Stomach (tissue), 9 donors: Measurements from ENCODE around the gene CCM2L. TPM values are rescaled to one million over a fixed set of nuclear protein-coding genes. Genes with fewer than 3 reads are reported as not detected.
A peak's percentile ranks its signal among the peaks of the same experiment; 100 is the strongest.

ENCODE experiments used
- DNase-seq, 2 donors: peaks; one replicate each; pipeline versions ENCODE4 v3.0.0 to v3.0.0-alpha.2; 2013 to 2019
- H3K27ac ChIP-seq, 5 donors: fragments of 200-600 bp in 4 of 5; sonication (generic) in 4 of 5; one replicate each; pipeline ENCODE4 v1.5.1; 2013 to 2019; ENCODE audit warnings: mild to moderate bottlenecking in 1 of 5, moderate library complexity in 1 of 5
- H3K27me3 ChIP-seq, 3 donors: fragments of 200-600 bp; sonication (generic); one replicate each; pipeline ENCODE4 v1.5.1; 2017 to 2019; ENCODE audit warnings: mixed run types in 1 of 3
- H3K36me3 ChIP-seq, 4 donors: fragments of 200-600 bp; sonication (generic); 1 replicate in 3 of 4; 2 replicates in 1 of 4; pipeline ENCODE4 v1.5.1; 2016 to 2019
- H3K4me1 ChIP-seq, 4 donors: fragments of 200-600 bp; sonication (generic); one replicate each; pipeline ENCODE4 v1.5.1; 2016 to 2019
- H3K4me3 ChIP-seq, 4 donors: fragments of 200-600 bp; sonication (generic) in 3 of 4; one replicate each; pipeline ENCODE4 v1.5.1; 2016 to 2019; ENCODE audit warnings: mild to moderate bottlenecking in 1 of 4
- H3K9me3 ChIP-seq, 4 donors: fragments of 200-600 bp; sonication (generic); one replicate each; pipeline ENCODE4 v1.5.1; 2016 to 2019
- CTCF ChIP-seq, 7 experiments: fragments of 450-650 bp in 4 of 7; fragments of 200-600 bp in 3 of 7; sonication (generic) in 3 of 7; IDR thresholded peaks; one replicate each; pipeline ENCODE4 v1.5.1; 2016 to 2019; ENCODE audit warnings: antibody characterized with exemption in 7 of 7, control low read depth in 2 of 7, mild to moderate bottlenecking in 1 of 7
- EP300 ChIP-seq: sonication (generic); formaldehyde crosslinking; IDR thresholded peaks from one replicate; pipeline ENCODE4 v1.6.1; 2017; ENCODE audit warnings: antibody characterized with exemption
- POLR2A ChIP-seq, 4 donors: fragments of 450-650 bp; IDR thresholded peaks; one replicate each; pipeline ENCODE4 v1.6.1; 2016; ENCODE audit warnings: antibody characterized with exemption in 4 of 4, control low read depth in 2 of 4, mild to moderate bottlenecking in 1 of 4, moderate library complexity in 1 of 4
- POLR2AphosphoS5 ChIP-seq, 3 donors: sonication (generic); formaldehyde crosslinking; IDR thresholded peaks; one replicate each; pipeline ENCODE4 v1.6.1; 2016; ENCODE audit warnings: antibody characterized with exemption in 3 of 3
- WGBS, 5 donors: extraction: QIAGEN DNeasy Blood & Tissue Kit in 3 of 5; methylation state at CpG; one replicate each; pipeline versions ENCODE4 v1.1.5 to v1.1.7; 2013 to 2018; 5-methylcytosine and 5-hydroxymethylcytosine counted together
- intact Hi-C: fragments of 100-400 bp; cut with DNase I; formaldehyde crosslinking; loops from one replicate; pipeline ENCODE4 v1.15.1; 2023; ENCODE audit warnings: low total_unique reads
- polyA plus RNA-seq, 3 donors: library from polyadenylated mRNA; stranded (reverse); fragments of 200-250 nt; gene quantifications; one replicate each; pipeline ENCODE4 v1.2.3, GENCODE V29; 2013
- total RNA-seq, 5 donors: library from RNA; depleted of rRNA; stranded (reverse); fragments of >200 nt; gene quantifications; one replicate each; pipeline versions ENCODE4 v1.1.0 to v1.2.3, GENCODE V29; 2014 to 2016
- donor health status: healthy with polysubstance abuse.
- donor health status: Bipolar disorder and iron deficiency.
- donor health status: healthy.

The CCM2L gene
- total and polyA plus RNA-seq, 8 donors: 0.45 to 4.4 (median 2.1) TPM; not detected in 2

- 93 to 100% (median 94%) methylated on average over 4 to 18 of the region's 18 CpGs for WGBS, 5 donors
- no peak for TF ChIP-seq POLR2A (IDR thresholded peaks at IDR 0.05)
- no peak for TF ChIP-seq CTCF (IDR thresholded peaks at IDR 0.05)
- TF ChIP-seq EP300: no peak
- TF ChIP-seq POLR2AphosphoS5 (IDR thresholded peaks at IDR 0.05): no peak
- Histone ChIP-seq H3K4me1 (peaks cover 0 to 8% (median 2%) of the 10 kb centered on the region in 4 donors), H3K4me3 (no peak overlapping the region), H3K27me3 (peaks cover 6 to 59% (median 22%) of the 10 kb centered on the region in 3 donors), H3K9me3 (no peaks in the 10 kb centered on the region), H3K36me3 (no peaks in the 10 kb centered on the region), H3K27ac (no peak overlapping the region)
- intact Hi-C loops: no loop called here
- DNase-seq: no peak
These were observed 13.2 kb upstream of the CCM2L start for GRCh38 chr20:31996996-31997395.

- H3K27ac ChIP-seq: no peak overlapping the region
- no peak for DNase-seq
- H3K27me3 ChIP-seq: peaks cover 6 to 52% (median 22%) of the 10 kb centered on the region in 3 donors
- H3K36me3 ChIP-seq: no peaks in the 10 kb centered on the region
- no peaks in the 10 kb centered on the region for H3K9me3 ChIP-seq
- TF ChIP-seq POLR2A (IDR thresholded peaks at IDR 0.05) (no peak), EP300 (no peak), POLR2AphosphoS5 (IDR thresholded peaks at IDR 0.05) (no peak), CTCF (IDR thresholded peaks at IDR 0.05) (no peak)
- H3K4me1 ChIP-seq: peaks cover 0 to 8% (median 2%) of the 10 kb centered on the region in 4 donors
- intact Hi-C loops: no loop called here
- 37 to 57% (median 53%) methylated on average over 2 of the region's 2 CpGs for WGBS, 5 donors
- H3K4me3 ChIP-seq: no peak overlapping the region
These were observed 12.0 kb upstream of the CCM2L start for GRCh38 chr20:31998246-31998645.

- H3K9me3 ChIP-seq: no peaks in the 10 kb centered on the region
- no peak for TF ChIP-seq CTCF (IDR thresholded peaks at IDR 0.05)
- TF ChIP-seq POLR2A (IDR thresholded peaks at IDR 0.05): no peak
- TF ChIP-seq EP300: no peak
- TF ChIP-seq POLR2AphosphoS5 (IDR thresholded peaks at IDR 0.05): no peak
- H3K27ac ChIP-seq: no peak overlapping the region
- WGBS, 5 donors: 67 to 79% (median 71%) methylated on average over 2 of the region's 2 CpGs
- DNase-seq: no peak
- intact Hi-C loops: no loop called here
- H3K36me3 ChIP-seq: no peaks in the 10 kb centered on the region
- no peaks in the 10 kb centered on the region for H3K4me1 ChIP-seq
- H3K27me3 ChIP-seq: peaks cover 0 to 15% (median 5%) of the 10 kb centered on the region in 3 donors
- H3K4me3 ChIP-seq: no peak overlapping the region
These were observed 6.9 kb upstream of the CCM2L start for GRCh38 chr20:32003325-32003724.

GRCh38 chr20:32004963-32005362 lies 5.3 kb upstream of the CCM2L start:
- no peak overlapping the region for H3K4me3 ChIP-seq
- no peaks in the 10 kb centered on the region for H3K36me3 ChIP-seq
- peaks cover 0 to 19% (median 5%) of the 10 kb centered on the region in 3 donors for H3K27me3 ChIP-seq
- TF ChIP-seq POLR2A (IDR thresholded peaks at IDR 0.05) (no peak), EP300 (no peak), POLR2AphosphoS5 (IDR thresholded peaks at IDR 0.05) (no peak), CTCF (IDR thresholded peaks at IDR 0.05) (no peak)
- DNase-seq: peak in 1 of 2 donors; percentile 16
- no peak overlapping the region for H3K27ac ChIP-seq
- H3K4me1 ChIP-seq: no peaks in the 10 kb centered on the region
- no peaks in the 10 kb centered on the region for H3K9me3 ChIP-seq
- intact Hi-C loops: no loop called here
